ENCODE data around the gene IL1RL2. TPM values are rescaled to one million over a fixed set of nuclear protein-coding genes. Genes with fewer than 3 reads are reported as not detected.

IL1RL2 gene
- total RNA-seq, 2 donors from 2014 or later: 0.19 TPM; not detected in 1

DNA sequence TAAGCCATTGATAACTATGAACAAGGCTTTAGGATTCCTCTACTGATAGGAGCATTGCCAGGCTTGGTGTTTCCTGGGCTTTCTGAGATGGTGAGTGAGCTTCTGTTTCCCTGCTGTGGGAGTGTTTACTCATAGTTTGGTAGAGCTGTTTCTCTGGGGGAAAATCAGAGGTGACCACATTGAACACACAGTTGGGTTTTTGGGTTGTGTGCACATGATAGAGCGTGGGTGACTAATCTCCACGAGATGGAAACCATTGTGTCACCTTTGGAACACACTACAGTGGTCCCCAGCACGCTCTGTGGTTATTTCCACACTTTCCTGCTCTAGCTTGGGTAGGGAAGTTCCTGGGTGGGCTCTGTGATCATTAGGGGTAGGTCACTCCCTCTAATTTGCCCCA is 38.9 kb upstream of the IL1RL2 start:
- Mint-ChIP-seq H3K27me3 (peaks cover 30 to 32% of the 10 kb centered on the region in 2 donors), H3K36me3 (peaks cover 34% of the 10 kb centered on the region), H3K9me3 (peaks cover 31% of the 10 kb centered on the region), H3K4me3 (no peak overlapping the region), H3K27ac (peak overlapping the region in 1 of 2 donors; percentile 39), H3K4me1 (ENCODE audit: low read depth in 2 of 2) (peaks cover 9 to 13% of the 10 kb centered on the region in 2 donors)
- DNase-seq (ENCODE audit: low spot score): no peak
- peak; percentile 45 to 75 for ATAC-seq

- no peak overlapping the region for H3K4me3 Mint-ChIP-seq
- ATAC-seq: no peak
- H3K36me3 Mint-ChIP-seq: peaks cover 34% of the 10 kb centered on the region
- H3K27me3 Mint-ChIP-seq: peaks cover 24 to 29% of the 10 kb centered on the region in 2 donors
- H3K9me3 Mint-ChIP-seq: peaks cover 31% of the 10 kb centered on the region
- no peak overlapping the region for H3K27ac Mint-ChIP-seq
- peaks cover 6 to 9% of the 10 kb centered on the region in 2 donors for H3K4me1 Mint-ChIP-seq (ENCODE audit: low read depth in 2 of 2)
- DNase-seq (ENCODE audit: low spot score): no peak
These were observed 37.6 kb upstream of the IL1RL2 start for GRCh38 chr2:102149243-102149642.

GRCh38 chr2:102149644-102150455 is 37.0 kb upstream of the IL1RL2 start:
- H3K4me1 Mint-ChIP-seq (ENCODE audit: low read depth in 2 of 2): peaks cover 6 to 9% of the 10 kb centered on the region in 2 donors
- peaks cover 31% of the 10 kb centered on the region for H3K36me3 Mint-ChIP-seq
- H3K27me3 Mint-ChIP-seq: peaks cover 18 to 32% of the 10 kb centered on the region in 2 donors
- H3K9me3 Mint-ChIP-seq: peaks cover 29% of the 10 kb centered on the region
- no peak overlapping the region for H3K4me3 Mint-ChIP-seq
- H3K27ac Mint-ChIP-seq: no peak overlapping the region
- DNase-seq (ENCODE audit: low spot score) (no peak), ATAC-seq (no peak)

GRCh38 chr2:102154364-102154763 is 32.5 kb upstream of the IL1RL2 start:
- DNase-seq (ENCODE audit: low spot score) (no peak), ATAC-seq (peak; percentile 28 to 29)
- Mint-ChIP-seq H3K27ac (no peak overlapping the region), H3K9me3 (no peaks in the 10 kb centered on the region), H3K4me3 (no peak overlapping the region), H3K4me1 (ENCODE audit: low read depth in 2 of 2) (no peaks in the 10 kb centered on the region), H3K36me3 (no peaks in the 10 kb centered on the region), H3K27me3 (peaks cover 0 to 7% of the 10 kb centered on the region in 2 donors)

DNA sequence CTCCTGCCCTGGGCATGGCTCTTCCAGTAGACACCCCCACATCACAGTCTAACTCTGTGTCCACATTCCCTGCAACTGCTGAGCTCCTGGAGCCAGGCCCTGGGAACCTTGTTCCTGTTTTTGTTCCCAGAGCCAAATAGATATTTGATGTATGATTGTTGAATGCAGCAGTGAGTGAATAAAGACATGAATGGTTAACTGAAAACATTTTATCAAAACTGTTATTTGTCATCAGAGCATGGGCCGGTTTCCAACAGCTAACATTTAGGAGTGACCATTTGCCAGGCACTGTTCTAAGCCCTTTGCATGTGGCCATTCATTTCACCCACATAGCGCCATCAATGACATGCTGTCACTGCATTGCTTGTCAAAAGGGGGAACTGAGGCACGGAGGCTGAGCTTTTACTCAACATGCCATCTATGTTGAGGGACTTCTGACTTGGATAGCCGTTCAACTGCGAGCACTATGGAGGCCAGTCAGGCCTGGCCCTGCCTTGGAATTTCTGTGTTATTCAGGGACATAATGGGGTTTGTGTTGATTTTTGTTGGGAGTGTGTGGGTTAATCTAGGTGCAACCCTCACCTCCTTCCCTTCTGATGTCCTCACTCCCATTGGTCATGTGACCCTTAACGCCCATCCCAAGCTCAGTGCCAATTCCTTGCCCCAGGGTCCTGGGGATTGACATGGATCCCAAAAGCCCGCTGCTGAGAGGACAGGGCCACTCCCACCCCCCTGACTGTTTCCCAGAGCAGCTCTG is 31.7 kb upstream of the IL1RL2 start:
- ATAC-seq (no peak), DNase-seq (ENCODE audit: low spot score) (no peak)
- Mint-ChIP-seq H3K4me3 (no peak overlapping the region), H3K9me3 (no peaks in the 10 kb centered on the region), H3K4me1 (ENCODE audit: low read depth in 2 of 2) (no peaks in the 10 kb centered on the region), H3K27ac (no peak overlapping the region), H3K36me3 (no peaks in the 10 kb centered on the region), H3K27me3 (peaks cover 0 to 7% of the 10 kb centered on the region in 2 donors)

GRCh38 chr2:102155703-102156515 is 30.9 kb upstream of the IL1RL2 start:
- Mint-ChIP-seq H3K27me3 (peaks cover 0 to 7% of the 10 kb centered on the region in 2 donors), H3K4me3 (no peak overlapping the region), H3K27ac (no peak overlapping the region), H3K4me1 (ENCODE audit: low read depth in 2 of 2) (no peaks in the 10 kb centered on the region), H3K36me3 (no peaks in the 10 kb centered on the region), H3K9me3 (no peaks in the 10 kb centered on the region)
- DNase-seq (ENCODE audit: low spot score) (no peak), ATAC-seq (no peak)

- Mint-ChIP-seq H3K27me3 (peaks cover 0 to 10% of the 10 kb centered on the region in 2 donors), H3K4me3 (no peak overlapping the region), H3K36me3 (no peaks in the 10 kb centered on the region), H3K9me3 (no peaks in the 10 kb centered on the region), H3K27ac (no peak overlapping the region), H3K4me1 (ENCODE audit: low read depth in 2 of 2) (no peaks in the 10 kb centered on the region)
- DNase-seq (ENCODE audit: low spot score): no peak
- no peak for ATAC-seq
These were observed 28.6 kb upstream of the IL1RL2 start for GRCh38 chr2:102158011-102158755.

DNA sequence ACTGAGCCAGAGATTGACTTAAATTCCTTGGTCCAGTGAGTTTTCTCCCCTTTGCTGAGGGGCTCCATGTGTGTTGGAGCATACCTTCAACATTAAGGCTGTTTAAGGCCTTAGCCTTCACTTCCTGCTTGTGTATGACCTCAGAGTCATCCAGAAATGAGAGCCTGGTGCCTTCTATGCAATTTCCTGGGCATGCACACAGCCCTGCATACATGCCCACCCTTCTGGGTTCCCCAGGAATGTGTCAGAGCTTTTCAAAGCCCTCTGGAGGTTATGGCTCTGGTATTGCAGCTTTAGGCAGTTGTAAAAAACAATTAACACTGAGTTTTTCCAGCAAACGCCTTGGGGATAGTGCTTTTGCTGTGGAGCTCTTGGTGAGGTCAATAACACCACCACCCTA is 27.5 kb upstream of the IL1RL2 start:
- Mint-ChIP-seq H3K27ac (no peak overlapping the region), H3K36me3 (no peaks in the 10 kb centered on the region), H3K27me3 (peaks cover 5 to 14% of the 10 kb centered on the region in 2 donors), H3K4me3 (no peak overlapping the region), H3K9me3 (no peaks in the 10 kb centered on the region), H3K4me1 (ENCODE audit: low read depth in 2 of 2) (no peaks in the 10 kb centered on the region)
- ATAC-seq: no peak
- no peak for DNase-seq (ENCODE audit: low spot score)

DNA sequence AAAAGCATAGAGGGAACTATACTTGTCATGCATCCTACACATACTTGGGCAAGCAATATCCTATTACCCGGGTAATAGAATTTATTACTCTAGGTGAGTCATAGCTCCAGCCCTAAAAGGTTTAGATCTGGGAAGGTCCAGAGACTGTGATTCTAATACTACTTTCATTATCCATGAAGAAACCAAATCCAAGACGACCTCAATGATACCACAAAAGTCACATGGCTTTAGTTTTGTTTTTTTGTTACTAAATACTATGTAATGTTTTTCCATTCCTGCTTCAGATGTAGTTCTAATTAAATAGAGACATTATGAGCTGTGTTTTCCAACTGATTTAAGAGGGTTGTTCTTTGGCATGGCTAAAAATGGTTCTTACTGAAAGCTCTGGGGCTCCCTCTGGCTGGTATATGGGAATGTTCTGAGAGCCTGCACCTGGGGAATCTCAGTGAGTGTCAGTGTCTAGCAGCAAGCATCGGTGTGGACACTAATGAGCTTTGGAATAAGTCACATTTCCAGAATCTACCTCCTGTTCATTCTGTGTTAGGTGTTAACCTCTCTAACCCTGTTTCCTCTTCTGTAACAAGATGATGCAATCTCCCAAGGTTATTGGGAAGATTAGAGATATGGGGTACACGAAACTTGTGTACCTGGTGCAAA is 20.5 kb upstream of the IL1RL2 start:
- peaks cover 8 to 13% of the 10 kb centered on the region in 2 donors for H3K27me3 Mint-ChIP-seq
- no peak overlapping the region for H3K4me3 Mint-ChIP-seq
- ATAC-seq (no peak), DNase-seq (ENCODE audit: low spot score) (no peak)
- no peak overlapping the region for H3K27ac Mint-ChIP-seq
- H3K9me3 Mint-ChIP-seq: no peaks in the 10 kb centered on the region
- no peaks in the 10 kb centered on the region for H3K36me3 Mint-ChIP-seq
- no peaks in the 10 kb centered on the region for H3K4me1 Mint-ChIP-seq (ENCODE audit: low read depth in 2 of 2)

DNA sequence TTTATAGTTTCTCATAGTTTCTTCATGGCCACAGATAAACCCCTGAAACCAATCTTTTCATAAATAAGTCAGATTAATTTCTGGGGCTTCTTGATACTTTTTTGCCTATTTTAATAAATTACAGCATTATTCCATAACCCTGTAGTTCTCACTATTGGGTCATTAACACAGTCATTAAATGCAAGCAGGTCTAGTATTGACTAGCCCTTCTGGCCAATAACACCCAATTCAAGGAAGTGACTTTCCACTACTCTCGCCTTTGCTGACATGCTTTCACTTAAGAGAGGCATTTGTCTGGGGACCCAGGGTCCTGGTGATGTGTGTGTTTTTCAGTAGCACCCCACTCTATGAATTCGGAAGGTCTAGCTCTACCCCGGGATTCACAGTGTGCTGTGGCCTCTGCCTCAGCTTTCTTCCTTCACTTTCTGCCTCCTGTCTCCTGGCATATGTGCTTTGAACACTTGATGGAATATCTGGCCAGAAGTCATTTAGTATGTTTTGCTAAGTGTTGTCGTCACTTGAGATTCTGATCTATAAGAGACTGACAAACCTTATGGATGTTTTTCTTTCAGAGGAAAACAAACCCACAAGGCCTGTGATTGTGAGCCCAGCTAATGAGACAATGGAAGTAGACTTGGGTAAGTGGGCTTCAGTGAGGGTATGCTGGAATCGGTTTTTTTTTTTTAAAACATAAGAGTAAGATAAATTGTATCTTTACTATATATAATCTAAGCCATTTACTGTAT is 18.6 kb upstream of the IL1RL2 start:
- Mint-ChIP-seq H3K9me3 (no peaks in the 10 kb centered on the region), H3K4me3 (no peak overlapping the region), H3K27me3 (peaks cover 14 to 19% of the 10 kb centered on the region in 2 donors), H3K36me3 (no peaks in the 10 kb centered on the region), H3K27ac (no peak overlapping the region), H3K4me1 (ENCODE audit: low read depth in 2 of 2) (peaks cover 0 to 4% of the 10 kb centered on the region in 2 donors)
- no peak for DNase-seq (ENCODE audit: low spot score)
- ATAC-seq: no peak

GRCh38 chr2:102171946-102172345 is 14.9 kb upstream of the IL1RL2 start:
- DNase-seq (ENCODE audit: low spot score): no peak
- ATAC-seq: no peak
- H3K4me1 Mint-ChIP-seq (ENCODE audit: low read depth in 2 of 2): peaks cover 0 to 4% of the 10 kb centered on the region in 2 donors
- H3K9me3 Mint-ChIP-seq: no peaks in the 10 kb centered on the region
- peaks cover 10 to 12% of the 10 kb centered on the region in 2 donors for H3K27me3 Mint-ChIP-seq
- H3K4me3 Mint-ChIP-seq: no peak overlapping the region
- H3K36me3 Mint-ChIP-seq: no peaks in the 10 kb centered on the region
- no peak overlapping the region for H3K27ac Mint-ChIP-seq

- Mint-ChIP-seq H3K9me3 (no peaks in the 10 kb centered on the region), H3K4me3 (no peak overlapping the region), H3K36me3 (no peaks in the 10 kb centered on the region), H3K4me1 (ENCODE audit: low read depth in 2 of 2) (peaks cover 0 to 4% of the 10 kb centered on the region in 2 donors), H3K27me3 (peaks cover 11 to 14% of the 10 kb centered on the region in 2 donors), H3K27ac (no peak overlapping the region)
- DNase-seq (ENCODE audit: low spot score): no peak
- no peak for ATAC-seq
These were observed 14.1 kb upstream of the IL1RL2 start for GRCh38 chr2:102172745-102173144.
